HG03139 (cell line): ENCODE results near the gene HSBP1L1.
"Not testable (repeated sequence)": the region's sequence is repeated elsewhere in the genome, so short reads cannot be mapped to it uniquely, and the experiment has no call there.

Experiments
- ATAC-seq: cut with Tn5 transposase; IDR thresholded peaks from one replicate; pipeline ENCODE4 v1.9.1; 2021; ENCODE audit not compliant: unreplicated experiment

The HSBP1L1 gene

DNA sequence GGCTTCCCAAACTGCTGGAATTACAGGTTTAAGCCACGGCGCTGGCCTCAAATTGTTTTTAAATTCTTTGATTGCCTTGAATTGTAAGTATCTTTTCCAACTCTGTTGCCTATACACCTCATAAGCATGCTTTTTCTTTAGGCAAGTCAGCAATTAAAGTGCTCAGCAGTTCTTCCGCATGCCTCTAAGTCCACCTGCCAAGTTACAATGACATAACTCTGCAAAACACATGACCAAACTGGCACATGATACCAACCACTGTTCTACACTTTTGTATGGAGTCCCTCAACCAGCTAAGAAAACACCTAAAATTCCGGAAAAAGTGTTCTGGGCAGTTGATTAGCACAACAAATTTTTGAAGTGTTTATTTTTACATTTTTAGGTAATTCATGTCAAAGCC, 18.8 kb downstream of the HSBP1L1 start:
- no peak for ATAC-seq

DNA sequence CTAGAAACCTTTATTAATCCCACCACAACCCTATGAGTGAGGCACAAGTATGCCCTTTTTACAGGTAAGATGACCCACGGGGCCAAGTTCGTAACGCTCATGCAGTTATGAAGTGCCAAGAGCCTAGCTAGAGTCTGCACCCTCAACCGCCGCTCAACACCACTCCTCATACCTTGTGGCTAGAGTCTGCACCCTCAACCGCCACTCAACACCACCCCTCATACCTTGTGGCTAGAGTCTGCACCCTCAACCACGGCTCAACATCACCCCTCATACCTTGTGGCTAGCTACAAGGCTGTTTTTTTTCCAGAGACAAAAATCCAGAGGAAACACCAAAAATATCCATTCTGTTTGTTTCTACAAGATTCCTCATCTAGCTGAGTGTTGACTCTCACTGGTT, 19.4 kb downstream of the HSBP1L1 start:
- ATAC-seq, result no peak

DNA sequence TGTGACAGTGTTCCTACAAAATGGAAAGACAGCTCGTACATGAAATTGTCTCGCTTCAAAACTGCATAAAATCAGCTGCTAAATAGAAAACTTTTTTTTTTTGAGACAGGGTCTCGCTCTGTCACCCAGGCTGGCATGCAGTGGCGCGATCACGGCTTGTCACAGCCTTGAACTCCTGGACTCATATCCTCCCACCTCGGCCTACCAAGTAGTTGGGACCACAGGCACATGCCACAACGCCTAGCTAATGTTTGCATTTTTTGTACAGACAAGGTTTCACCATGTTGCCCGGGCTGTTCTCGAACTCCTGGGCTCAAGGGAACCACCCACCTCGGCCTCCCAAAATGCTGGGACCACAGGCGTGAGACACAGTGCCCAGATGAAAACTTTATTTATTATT, 20.7 kb downstream of the HSBP1L1 start:
- ATAC-seq, result no peak

DNA sequence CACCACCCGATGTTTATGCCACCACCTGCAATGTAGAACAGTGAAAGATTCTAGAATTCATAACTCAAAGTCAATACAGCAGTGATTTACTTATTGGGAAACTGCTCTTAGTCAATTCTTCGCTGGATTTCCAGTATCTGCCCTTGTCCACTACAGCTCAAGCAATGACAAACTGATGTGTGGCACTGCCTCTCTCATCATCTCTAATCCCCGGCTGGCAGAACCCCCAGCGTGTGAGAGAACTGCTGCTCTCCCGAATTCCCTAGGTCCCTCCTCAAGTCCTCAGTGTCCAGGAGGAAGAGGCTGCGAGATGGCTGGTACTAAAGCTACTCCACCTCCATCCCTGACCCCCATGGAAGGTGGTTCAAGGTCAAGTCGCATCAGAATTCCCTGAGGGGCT, 22.3 kb downstream of the HSBP1L1 start:
- no peak for ATAC-seq

DNA sequence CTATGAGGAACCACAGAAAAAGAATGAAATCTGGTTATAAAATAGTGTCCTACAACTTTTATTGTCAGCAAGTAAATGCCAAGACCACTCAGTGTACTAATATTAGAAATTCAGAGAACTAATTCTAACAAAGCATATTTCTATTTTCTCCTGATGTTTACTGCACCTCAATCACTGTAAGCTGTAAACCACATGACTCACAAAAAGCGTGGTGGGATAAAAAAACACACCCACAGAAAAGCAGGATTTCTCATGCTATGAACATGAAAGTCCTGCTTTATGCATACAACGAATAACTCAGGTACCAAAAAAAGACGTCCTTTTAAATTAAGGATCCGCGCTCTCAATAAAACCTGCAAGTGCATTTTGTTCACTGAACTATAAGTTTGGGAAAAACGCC, 23.1 kb downstream of the HSBP1L1 start:
- no peak for ATAC-seq

DNA sequence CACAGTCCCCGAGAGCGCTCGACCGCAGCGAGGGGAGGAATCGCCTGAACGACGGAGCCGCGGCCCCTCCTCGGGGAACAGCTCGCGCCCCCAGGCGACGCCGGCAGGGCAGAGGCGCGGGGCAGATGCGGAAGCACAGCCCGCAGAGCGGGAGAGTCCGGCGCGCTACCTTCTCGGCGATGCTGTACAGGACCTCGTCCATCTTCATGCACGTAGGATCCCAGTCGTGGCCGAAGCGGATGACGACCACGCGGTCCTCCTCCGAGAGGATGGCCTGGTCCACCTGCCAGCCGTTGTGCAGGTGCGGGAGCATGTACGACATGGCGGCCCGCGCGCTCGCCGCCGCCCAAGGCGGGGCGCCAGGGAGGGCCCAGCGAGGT, 23.6 kb downstream of the HSBP1L1 start:
- ATAC-seq, result peak; percentile 50

DNA sequence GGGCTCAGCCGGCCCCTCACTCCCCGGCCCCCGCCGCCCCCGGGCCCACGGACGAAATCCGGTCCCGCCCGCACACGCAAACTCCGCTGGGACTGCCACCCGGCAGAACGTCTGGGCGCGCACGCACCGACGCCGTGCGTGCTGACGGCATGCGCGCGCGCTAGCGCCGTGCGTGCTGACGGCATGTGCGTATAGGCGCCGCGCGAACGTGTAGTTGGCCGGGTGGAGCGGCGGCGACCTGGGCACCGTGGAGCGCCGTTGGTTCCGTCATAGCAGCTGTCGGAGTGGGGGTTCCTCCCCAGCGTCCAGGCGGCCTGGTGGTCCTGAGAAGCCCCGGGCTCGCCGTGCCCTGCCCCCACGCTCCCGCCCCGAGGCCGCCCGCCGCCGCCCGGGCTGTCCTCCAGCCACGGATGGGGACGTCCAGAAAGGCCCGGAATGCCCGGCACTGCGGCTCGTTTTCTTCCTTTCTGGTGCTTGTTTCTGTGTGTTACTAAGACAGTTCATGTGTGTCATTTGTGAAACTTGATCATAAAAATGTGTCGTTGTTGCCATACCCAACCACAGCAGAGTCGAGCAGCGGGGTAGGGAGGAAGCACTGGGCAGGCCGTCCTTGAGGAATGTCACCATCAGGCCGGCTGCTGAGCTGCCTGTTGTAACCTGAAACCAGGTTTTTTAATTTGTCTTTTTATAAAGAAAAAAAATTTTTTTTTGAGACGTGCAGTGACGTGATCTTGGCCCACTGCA, 24.2 kb downstream of the HSBP1L1 start, which contains the start of gene TXNL4A:
Gene TXNL4A (minus strand): TSS at position 113 of the 744 bp plus-strand sequence. CDS start 171 bp downstream, outside the sequence.
- ATAC-seq, result peak; percentile 96

DNA sequence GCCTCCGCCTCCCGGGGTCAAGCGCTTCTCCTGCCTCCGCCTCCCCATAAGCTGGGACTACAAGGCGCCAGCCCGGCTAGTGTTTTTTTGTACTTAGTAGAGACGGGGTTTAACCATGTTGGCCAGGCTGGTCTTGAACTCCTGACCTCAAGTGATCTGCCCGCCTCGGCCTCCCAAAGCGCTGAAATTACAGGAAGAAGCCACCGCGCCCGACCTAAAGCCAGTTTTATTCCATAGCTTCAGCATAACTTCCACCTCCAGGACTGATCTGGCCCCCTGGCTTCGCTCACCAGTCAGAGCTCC, 24.7 kb downstream of the HSBP1L1 start:
- no peak for ATAC-seq

DNA sequence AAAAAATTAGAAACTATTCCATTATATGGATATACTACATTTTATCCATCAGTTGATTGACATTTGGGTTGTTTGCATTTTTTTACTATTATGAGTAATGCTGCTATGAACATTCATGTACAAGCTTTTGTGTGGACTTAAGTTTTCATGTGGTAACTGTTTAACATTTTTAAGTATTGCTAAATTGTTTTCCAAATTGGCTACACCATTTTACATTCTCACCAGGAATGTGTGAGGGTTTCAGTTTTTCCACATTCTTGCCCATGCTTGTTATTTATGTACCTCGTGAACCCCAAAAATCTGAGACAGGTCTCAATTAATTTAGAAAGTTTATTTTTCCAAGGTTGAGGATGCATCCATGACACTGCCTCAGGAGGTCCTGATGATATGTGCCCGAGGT, 27.1 kb downstream of the HSBP1L1 start:
- ATAC-seq, result no peak

DNA sequence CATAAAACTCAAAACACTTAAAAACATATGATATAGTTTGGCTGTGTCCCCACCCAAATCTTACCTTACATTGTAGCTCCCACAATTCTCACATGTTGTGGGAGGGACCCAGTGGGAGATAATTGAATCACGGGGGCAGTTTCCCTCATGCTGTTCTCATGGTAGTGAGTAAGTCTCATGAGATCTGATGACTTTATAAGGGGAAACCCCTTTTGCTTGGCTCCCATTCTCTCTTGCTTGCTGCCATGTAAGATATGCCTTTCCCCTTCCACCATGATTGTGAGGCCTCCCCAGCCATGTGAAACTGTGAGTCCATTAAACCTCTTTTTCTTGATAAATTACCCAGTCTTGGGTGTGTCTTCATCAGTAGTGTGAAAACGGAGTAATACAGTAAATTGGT, 35.3 kb downstream of the HSBP1L1 start:
- not testable (repeated sequence) for ATAC-seq

DNA sequence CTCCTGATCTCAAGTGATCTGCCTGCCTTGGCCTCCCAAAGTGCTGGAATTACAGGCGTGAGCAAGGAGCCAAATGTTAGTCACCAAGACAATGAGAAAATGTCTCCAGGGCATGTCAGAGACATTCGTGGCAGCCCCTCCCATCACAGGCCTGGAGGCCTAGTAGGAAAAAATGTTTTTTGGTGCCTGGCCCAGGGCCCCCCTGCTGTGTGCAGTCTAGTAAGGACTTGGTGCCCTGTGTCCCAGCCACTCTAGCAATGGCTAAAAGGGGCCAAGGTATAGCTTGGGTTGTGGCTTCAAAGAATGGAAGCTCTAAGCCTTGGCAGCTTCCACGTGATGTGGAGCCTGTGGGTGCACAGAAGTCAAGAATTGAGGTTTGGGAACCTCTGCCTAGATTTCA, 36.4 kb downstream of the HSBP1L1 start:
- no peak for ATAC-seq

DNA sequence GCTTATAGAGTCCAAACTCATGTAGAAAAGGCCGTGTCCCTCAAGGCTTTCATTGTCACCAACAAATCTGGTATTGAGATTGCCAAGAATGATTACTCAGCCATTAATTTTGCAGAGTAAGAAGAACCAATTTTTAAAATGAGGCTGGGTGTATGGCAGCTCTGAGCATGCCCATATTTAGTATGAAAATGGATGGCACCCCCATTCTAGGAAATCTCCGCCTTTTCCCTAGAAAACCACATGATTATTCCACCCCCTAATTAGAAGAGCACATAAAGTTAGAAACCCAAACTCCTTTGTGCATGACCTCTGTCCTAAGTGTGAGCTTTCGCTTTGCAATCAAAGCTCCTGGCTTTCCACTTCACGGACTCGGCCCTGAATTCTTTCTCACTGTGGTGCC, 38.0 kb downstream of the HSBP1L1 start:
- ATAC-seq, result no peak

DNA sequence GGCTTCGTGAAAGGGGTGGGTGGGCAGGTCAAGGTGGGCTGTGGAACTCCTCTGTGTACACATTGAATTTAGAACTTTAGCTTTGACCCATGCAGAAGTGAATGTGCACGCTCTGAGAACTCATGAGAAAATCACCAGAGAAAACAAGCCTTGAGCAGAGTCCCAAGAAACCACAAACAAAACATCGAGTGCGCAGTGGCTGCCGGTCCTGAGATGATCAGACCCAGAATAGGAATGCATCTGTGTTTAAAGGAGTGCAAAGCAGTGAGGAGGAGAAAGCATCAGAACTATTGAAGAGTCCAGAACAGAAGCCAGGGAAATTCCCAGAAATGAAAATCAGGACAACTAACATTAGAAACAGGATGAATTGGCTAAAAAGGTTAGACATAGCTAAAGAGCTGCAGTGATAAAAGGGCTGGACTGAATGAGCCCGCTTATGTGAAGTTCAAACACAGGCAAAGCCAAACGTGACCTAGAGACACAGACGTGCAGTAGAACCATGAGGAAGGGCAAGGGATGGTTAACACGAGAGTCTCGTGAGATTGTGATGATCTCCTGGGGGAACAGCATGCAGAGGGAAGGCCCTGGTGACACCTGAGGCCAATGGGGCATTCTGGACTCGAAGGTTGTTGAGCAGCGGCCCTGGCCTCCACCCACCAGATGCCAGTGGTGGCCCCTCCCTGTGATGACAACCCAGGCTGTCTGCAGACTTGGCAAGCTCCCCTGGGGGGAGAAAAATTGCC, 40.3 kb downstream of the HSBP1L1 start:
- ATAC-seq, result no peak

DNA sequence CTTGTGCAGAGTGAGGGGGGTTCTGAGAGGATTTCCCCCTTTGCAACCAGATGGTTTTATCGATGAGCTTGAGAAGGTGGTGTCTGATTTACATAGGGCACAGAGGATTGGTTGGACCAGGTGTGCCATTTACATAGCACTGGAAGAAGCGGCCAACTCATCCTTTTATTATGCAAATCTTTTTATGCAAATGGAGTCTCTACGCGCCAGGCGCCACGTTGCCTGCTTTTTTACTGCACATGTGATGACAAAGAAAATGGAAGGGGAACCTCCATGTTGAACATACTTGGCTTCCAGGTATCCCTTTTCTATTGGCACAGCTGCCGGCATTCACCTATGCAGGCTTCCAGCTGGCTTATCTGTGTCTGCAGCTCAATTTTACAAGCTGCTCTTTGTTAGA, 42.3 kb downstream of the HSBP1L1 start:
- no peak for ATAC-seq

DNA sequence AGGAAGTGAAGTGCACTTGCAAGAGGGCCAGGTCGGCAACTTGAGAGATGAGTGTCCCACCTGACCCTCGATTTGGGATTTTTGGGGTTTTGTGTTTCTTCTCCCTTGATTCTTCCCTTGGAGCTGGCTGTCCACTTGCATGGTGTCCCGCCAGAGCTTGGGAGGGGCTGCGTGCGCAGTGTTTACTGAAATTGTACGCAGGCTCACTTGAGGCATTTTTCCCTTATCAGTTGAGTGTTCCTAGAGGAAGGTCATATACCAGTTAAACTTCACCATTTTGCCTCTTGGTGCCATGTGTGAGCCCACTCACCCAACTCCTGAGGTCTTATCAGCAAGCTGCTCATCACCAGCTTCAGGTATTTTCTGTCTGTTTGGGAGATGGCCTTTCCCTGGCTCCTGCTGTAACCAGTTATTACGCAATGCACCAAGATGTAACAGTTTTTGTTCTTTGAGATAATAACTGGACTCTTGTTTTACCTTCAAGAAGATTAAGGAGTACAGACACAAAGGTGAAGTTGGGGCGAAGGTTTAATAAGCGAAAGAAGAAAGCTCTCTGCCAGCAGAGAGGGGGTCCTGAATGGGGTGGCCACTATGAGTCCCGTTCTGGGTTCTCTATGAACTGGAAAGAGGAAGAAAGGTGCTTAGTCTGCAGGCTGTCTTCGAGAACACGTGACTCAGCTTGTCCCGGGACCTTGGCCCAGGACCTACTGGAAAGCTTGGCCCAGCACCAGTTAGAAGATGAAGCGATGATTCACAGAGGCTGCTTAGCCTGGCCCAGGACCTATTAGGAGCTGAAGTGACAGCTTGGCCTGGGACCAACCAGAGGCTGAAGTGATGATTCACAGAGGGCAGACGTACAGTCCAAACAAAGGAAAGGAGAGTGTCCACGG, 45.5 kb downstream of the HSBP1L1 start:
- ATAC-seq, result no peak

DNA sequence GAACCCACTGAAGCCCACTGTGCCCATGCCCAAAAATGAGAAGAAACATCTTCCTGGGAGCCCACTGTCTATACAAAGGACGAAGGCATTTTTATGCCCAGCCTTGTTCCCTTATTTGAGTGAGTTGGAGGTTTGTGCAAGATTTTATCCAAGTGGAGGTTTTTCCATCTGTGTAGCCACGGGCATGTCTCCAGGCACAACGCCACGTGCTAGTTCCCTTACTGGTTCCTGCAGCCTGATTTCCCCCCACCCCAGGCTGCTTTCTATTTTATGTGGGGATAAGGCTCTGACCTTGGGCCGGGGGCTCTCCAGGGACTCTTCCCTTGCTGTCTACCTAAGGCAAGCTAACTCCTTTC, 46.1 kb downstream of the HSBP1L1 start:
- no peak for ATAC-seq

DNA sequence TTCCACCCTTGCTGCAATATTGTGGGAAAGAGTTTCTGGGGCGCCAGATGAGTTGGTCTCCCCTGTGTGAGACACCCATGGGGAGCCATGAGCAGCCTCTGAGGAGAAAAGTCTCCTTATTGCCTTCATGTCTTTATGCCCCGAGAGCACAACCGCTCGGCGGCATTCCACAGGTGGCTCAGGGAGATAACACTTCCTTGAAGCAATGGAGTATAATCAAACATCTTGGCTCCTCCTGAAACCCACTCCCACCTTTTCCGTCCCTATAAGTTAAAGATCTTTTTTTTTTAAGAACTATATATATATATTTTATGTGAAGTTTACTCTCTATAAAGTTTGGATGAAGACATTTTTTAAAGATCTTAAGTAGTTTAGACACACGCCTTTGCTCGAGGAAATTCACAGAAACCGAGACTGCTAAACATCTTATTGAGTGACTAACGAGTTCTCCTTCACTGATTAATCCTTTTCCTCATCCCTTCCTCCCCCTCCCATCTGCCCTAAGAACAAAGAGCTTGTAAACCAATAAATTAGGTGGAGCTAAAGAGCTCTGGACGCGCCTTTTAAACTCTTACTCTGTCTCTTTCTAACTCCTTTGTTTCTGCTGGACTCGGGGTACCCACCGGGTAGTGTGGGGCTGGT, 47.2 kb downstream of the HSBP1L1 start:
- not testable (repeated sequence) for ATAC-seq

DNA sequence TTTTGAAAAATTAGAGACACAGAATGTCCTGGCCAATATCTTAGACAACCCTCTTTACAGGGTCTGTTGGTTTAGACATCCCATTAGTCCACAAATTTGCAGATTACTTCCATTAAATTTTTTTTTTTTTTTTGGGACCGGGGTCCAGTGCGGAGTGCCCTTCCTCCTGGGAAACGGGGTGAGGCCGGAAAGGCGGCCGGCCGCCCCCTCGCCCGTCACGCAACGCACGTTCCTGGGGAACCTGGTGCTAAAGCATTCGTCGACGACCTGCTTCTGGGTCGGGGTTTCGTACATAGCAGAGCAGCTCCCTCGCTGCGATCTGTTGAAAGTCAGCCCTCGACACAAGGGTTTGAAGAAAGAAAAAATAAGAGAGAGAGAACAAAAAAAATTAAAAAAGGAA, 48.3 kb downstream of the HSBP1L1 start:
- ATAC-seq, result no peak
